PC-3 (cell line): ENCODE results near the gene OR5D16. TPM values are rescaled to one million over a fixed set of nuclear protein-coding genes. Genes with fewer than 3 reads are reported as not detected.

Source experiments
- ATAC-seq: fragments of 200-7000 bp; cut with Tn5 transposase; 2 replicates; pipeline ENCODE4 v1.9.1; 2020; ENCODE audit warnings: mild to moderate bottlenecking, moderate library complexity
- Bru-seq: library from RNA; stranded (reverse); fragments of 400-500 nt; gene quantifications from one replicate; lab custom pipeline; 2021; lab: Mats Ljungman, UMichigan
- BruChase-seq, 2 experiments: library from RNA; stranded (reverse); fragments of 400-500 nt; gene quantifications; one replicate each; lab custom pipeline; 2021; lab: Mats Ljungman, UMichigan
- BruUV-seq: library from RNA; stranded (reverse); fragments of 400-500 nt; replicated peaks from 2 replicates; lab custom pipeline; 2021; lab: Mats Ljungman, UMichigan
- CTCF ChIA-PET: fragments of 300-600 bp; sonication (Branson Sonifier 250); formaldehyde crosslinking; loops from one replicate; lab custom pipeline; 2022; ENCODE audit warnings: antibody characterized with exemption; lab: Charles Lee
- POLR2A ChIA-PET: fragments of 300-600 bp; sonication (Branson Sonifier 250); formaldehyde crosslinking; loops from one replicate; lab custom pipeline; 2022; ENCODE audit warnings: antibody characterized with exemption; ENCODE audit not compliant: unreplicated experiment; lab: Charles Lee
- DNase-seq: peaks from one replicate; pipeline ENCODE4 v3.0.0-alpha.2; 2015
- H2AFZ ChIP-seq: fragments of 300-600 bp; sonication (generic); 2 replicates; pipeline ENCODE4 v1.6.0; 2016; ENCODE audit warnings: antibody characterized with exemption, low read length
- H3F3A ChIP-seq: fragments of 300-600 bp; sonication (generic); one replicate; pipeline ENCODE4 v1.6.0; 2017; ENCODE audit warnings: antibody characterized with exemption, low read length, control low read depth, mild to moderate bottlenecking; ENCODE audit not compliant: unreplicated experiment
- H3K27ac ChIP-seq: fragments of 300-600 bp; sonication (generic); 2 replicates; pipeline ENCODE4 v1.5.1; 2016; ENCODE audit warnings: mild to moderate bottlenecking, low read length
- H3K27me3 ChIP-seq: fragments of 300-600 bp; sonication (generic); 2 replicates; pipeline ENCODE4 v1.6.1; 2016; ENCODE audit warnings: low read length, mixed read lengths
- H3K36me3 ChIP-seq: fragments of 300-600 bp; sonication (generic); 2 replicates; pipeline ENCODE4 v1.6.1; 2016; ENCODE audit warnings: low read depth, mixed run types, low read length, mixed read lengths
- H3K4me1 ChIP-seq: fragments of 300-600 bp; sonication (generic); 2 replicates; pipeline ENCODE4 v1.5.1; 2016; ENCODE audit warnings: low read length; ENCODE audit not compliant: insufficient read depth
- H3K4me2 ChIP-seq: fragments of 300-600 bp; sonication (generic); 2 replicates; pipeline ENCODE4 v1.6.0; 2016; ENCODE audit warnings: low read length
- H3K4me3 ChIP-seq: fragments of 300-600 bp; sonication (generic); 2 replicates; pipeline ENCODE4 v1.5.1; 2016; ENCODE audit warnings: mild to moderate bottlenecking, low read length, mixed read lengths
- H3K79me2 ChIP-seq: fragments of 300-600 bp; sonication (generic); 2 replicates; pipeline ENCODE4 v1.6.1; 2017; ENCODE audit warnings: low read length, mixed read lengths
- H3K9ac ChIP-seq: fragments of 300-600 bp; sonication (generic); 2 replicates; pipeline ENCODE4 v1.6.0; 2016; ENCODE audit warnings: mild to moderate bottlenecking, low read length
- H3K9me2 ChIP-seq: fragments of 300-600 bp; sonication (generic); replicated peaks from 2 replicates; pipeline ENCODE4 v1.6.1; 2016; ENCODE audit warnings: mixed run types, low read length, mixed read lengths
- H3K9me3 ChIP-seq: fragments of 300-600 bp; sonication (generic); 2 replicates; pipeline ENCODE4 v1.6.1; 2016; ENCODE audit warnings: low read length, mixed read lengths
- H4K20me1 ChIP-seq: fragments of 300-600 bp; sonication (generic); 2 replicates; pipeline ENCODE4 v1.6.1; 2016; ENCODE audit warnings: low read length, mixed read lengths
- EZH2 ChIP-seq: fragments of 300-600 bp; sonication (generic); IDR thresholded peaks from one replicate; pipeline ENCODE4 v1.6.1; 2017; ENCODE audit warnings: antibody characterized with exemption, mild to moderate bottlenecking, low read length; ENCODE audit not compliant: unreplicated experiment
- EZH2phosphoT487 ChIP-seq: fragments of 300-600 bp; sonication (generic); IDR thresholded peaks from 2 replicates; pipeline ENCODE4 v1.6.1; 2018; ENCODE audit warnings: mild to moderate bottlenecking, antibody characterized with exemption, low read length, borderline replicate concordance
- intact Hi-C: fragments of 100-400 bp; cut with micrococcal nuclease; formaldehyde crosslinking; loops from 2 replicates; pipeline ENCODE4 v1.9.0; 2023
- long read RNA-seq: library from polyadenylated mRNA; unstranded; transcript quantifications from one replicate; pipeline ENCODE4 v2.0.0, GENCODE V29; 2021; ENCODE audit not compliant: unreplicated experiment
- total RNA-seq: library from RNA; depleted of rRNA; stranded (reverse); fragments of >200 nt; gene quantifications from 2 replicates; pipeline ENCODE4 v1.2.3, GENCODE V29; 2014; rRNA removed
- TF ChIP-seq, protein P1 (sequence below): fragments of 300-600 bp; sonication (generic); conservative IDR thresholded peaks from 2 replicates; pipeline ENCODE4 v1.5.1; 2017; ENCODE audit warnings: antibody characterized with exemption, low read depth, mild to moderate bottlenecking, low read length

OR5D16 gene
- total RNA-seq = not detected in 2 replicates
- not detected for Bru-seq, nascent RNA
- not detected for BruChase-seq, experiment 1, labeled RNA remaining after a 6-hour chase
- BruChase-seq, experiment 2, labeled RNA remaining after a 2-hour chase = not detected
- long read RNA-seq = 0 reads

DNA sequence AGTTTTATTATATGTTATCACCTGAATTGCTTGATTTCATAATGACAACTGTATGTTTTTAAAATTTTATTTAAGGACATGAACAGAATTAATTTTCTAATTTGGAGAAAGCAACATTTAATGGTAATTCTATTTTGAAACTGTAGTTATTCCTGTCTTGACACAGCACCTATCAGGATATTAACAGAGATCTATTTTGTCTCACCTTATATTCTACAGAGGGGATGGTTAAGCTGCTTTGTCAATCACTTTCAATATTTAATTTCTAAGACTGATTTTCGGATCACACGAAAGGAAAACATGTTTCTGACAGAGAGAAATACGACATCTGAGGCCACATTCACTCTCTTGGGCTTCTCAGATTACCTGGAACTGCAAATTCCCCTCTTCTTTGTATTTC is at the start of gene OR5D16:
Gene OR5D16, plus strand, starts transcription at position 301 of the 400 bp plus-strand sequence. Its CDS starts 0 bp downstream, at position 301.
- no peak within 1 kb of the TSS for H2AFZ ChIP-seq
- no peak for DNase-seq

DNA sequence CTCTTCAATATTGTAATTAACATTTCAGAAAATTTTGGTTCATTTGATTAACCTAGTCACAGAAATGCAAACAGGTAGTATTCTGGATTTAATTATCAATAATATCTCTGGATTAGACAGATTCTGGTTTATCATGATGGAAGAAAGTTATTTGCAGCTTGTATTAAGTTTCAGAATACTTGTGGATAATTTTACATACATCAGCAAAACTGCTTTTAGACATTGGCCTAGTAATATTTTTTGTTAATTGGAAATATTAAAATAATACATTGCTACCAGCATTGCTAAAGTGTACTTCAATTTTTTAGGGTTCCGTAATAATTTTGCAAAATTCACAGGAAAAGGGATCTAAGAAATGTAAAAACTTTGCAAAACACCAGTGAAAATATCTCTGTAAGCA is 46.9 kb upstream of the OR5D16 start:
- Histone ChIP-seq H4K20me1 (no peaks in the 10 kb centered on the region), H3K27me3 (no peaks in the 10 kb centered on the region), H3K9me2 (no peaks in the 10 kb centered on the region), H3K9me3 (peaks cover 8% of the 10 kb centered on the region), H3K4me3 (no peak overlapping the region), H3K79me2 (no peaks in the 10 kb centered on the region), H3K4me2 (no peak overlapping the region), H3K27ac (no peak overlapping the region), H2AFZ (no peak overlapping the region), H3K4me1 (no peaks in the 10 kb centered on the region), H3K36me3 (no peaks in the 10 kb centered on the region), H3K9ac (no peak overlapping the region), H3F3A (no peaks in the 10 kb centered on the region)
- no peak for DNase-seq
- intact Hi-C loops = no loop called here
- ATAC-seq = no peak
- no TSS peak for BruUV-seq
- ChIA-PET CTCF (no interaction called here), POLR2A (no interaction called here)
- no peak for TF ChIP-seq EZH2
- TF ChIP-seq EZH2phosphoT487 = no peak
- TF ChIP-seq, protein P1, sequence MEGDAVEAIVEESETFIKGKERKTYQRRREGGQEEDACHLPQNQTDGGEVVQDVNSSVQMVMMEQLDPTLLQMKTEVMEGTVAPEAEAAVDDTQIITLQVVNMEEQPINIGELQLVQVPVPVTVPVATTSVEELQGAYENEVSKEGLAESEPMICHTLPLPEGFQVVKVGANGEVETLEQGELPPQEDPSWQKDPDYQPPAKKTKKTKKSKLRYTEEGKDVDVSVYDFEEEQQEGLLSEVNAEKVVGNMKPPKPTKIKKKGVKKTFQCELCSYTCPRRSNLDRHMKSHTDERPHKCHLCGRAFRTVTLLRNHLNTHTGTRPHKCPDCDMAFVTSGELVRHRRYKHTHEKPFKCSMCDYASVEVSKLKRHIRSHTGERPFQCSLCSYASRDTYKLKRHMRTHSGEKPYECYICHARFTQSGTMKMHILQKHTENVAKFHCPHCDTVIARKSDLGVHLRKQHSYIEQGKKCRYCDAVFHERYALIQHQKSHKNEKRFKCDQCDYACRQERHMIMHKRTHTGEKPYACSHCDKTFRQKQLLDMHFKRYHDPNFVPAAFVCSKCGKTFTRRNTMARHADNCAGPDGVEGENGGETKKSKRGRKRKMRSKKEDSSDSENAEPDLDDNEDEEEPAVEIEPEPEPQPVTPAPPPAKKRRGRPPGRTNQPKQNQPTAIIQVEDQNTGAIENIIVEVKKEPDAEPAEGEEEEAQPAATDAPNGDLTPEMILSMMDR = no peak

More for the DNA sequence above, at the start of gene OR5D16:
- Histone ChIP-seq H3K79me2 (no peaks in the 10 kb centered on the region), H3K9ac (no peak within 1 kb of the TSS), H3K4me1 (no peaks in the 10 kb centered on the region), H3K4me2 (no peak within 1 kb of the TSS), H3K27ac (no peak within 1 kb of the TSS), H3K9me2 (no peaks in the 10 kb centered on the region), H3K9me3 (peaks cover 14% of the 10 kb centered on the region; the same call in 1 of the 2 replicates), H3F3A (no peaks in the 10 kb centered on the region), H4K20me1 (no peaks in the 10 kb centered on the region), H3K4me3 (no peak within 1 kb of the TSS), H3K36me3 (no peaks in the 10 kb centered on the region), H3K27me3 (no peaks in the 10 kb centered on the region)
- BruUV-seq = no TSS peak
- ChIA-PET POLR2A (no interaction called here), CTCF (no interaction called here)
- ATAC-seq = no peak
- intact Hi-C loops = no loop called here
- TF ChIP-seq EZH2 (no peak), EZH2phosphoT487 (no peak)
- TF ChIP-seq, protein P1 = no peak

DNA sequence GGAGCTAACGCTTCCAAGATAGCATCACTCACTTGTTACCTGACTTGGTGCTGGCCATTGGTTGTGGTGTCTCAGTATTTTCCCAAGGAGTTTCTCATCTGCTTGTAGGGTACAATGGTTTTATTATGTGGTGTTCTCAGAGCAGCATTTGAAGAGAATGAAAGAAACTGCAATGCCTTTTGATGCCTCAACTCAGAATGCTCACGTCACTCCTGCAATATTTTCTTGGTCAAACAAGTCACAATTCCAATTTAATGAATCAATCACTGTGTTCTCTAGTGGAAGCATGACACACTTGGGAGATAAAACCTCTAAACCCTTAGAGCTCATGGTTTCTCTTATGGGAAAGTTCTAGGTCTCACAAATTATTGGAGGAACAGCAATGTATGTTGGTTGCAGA is 45.2 kb upstream of the OR5D16 start:
- POLR2A ChIA-PET = no interaction called here
- DNase-seq (no peak), ATAC-seq (no peak)
- Histone ChIP-seq H3K36me3 (no peaks in the 10 kb centered on the region), H2AFZ (no peak overlapping the region), H3K27ac (no peak overlapping the region), H3K27me3 (no peaks in the 10 kb centered on the region), H4K20me1 (no peaks in the 10 kb centered on the region), H3F3A (no peaks in the 10 kb centered on the region), H3K9me3 (peaks cover 8% of the 10 kb centered on the region), H3K4me3 (no peak overlapping the region), H3K9me2 (no peaks in the 10 kb centered on the region), H3K4me1 (no peaks in the 10 kb centered on the region), H3K9ac (no peak overlapping the region), H3K4me2 (no peak overlapping the region), H3K79me2 (no peaks in the 10 kb centered on the region)
- TF ChIP-seq, protein P1 = no peak
- TF ChIP-seq EZH2phosphoT487 (no peak), EZH2 (no peak)
- intact Hi-C loops = no loop called here
- BruUV-seq = no TSS peak
- CTCF ChIA-PET = no interaction called here
